NCI-H526 treated with DMSO at 0.1 percent for 48 hours (cell line): ENCODE results near the gene MANSC1.

Experiments
- DNase-seq: peaks from one replicate; lab custom pipeline; 2025; lab: John Stamatoyannopoulos, UW

Gene MANSC1

GRCh38 chr12:12349711-12350665 lies at the start of gene MANSC1:
MANSC1 (minus strand) TSS chr12:12350242; CDS start chr12:12343314, 6,928 bp downstream.
- peak; percentile 44 for DNase-seq

GRCh38 chr12:12399161-12399560 lies 49.1 kb upstream of the MANSC1 start:
- DNase-seq, result no peak

- DNase-seq, result no peak
These were observed 48.2 kb upstream of the MANSC1 start for GRCh38 chr12:12398026-12398859.

- DNase-seq, result no peak
These were observed 47.1 kb upstream of the MANSC1 start for GRCh38 chr12:12397184-12397583.

- no peak for DNase-seq
These were observed 46.7 kb upstream of the MANSC1 start for GRCh38 chr12:12396694-12397093.

- no peak for DNase-seq
These were observed 43.1 kb upstream of the MANSC1 start for GRCh38 chr12:12393171-12393570.

- DNase-seq, result no peak
These were observed 42.4 kb upstream of the MANSC1 start for GRCh38 chr12:12392413-12392812.

- no peak for DNase-seq
These were observed 37.5 kb upstream of the MANSC1 start for GRCh38 chr12:12387501-12387900.

GRCh38 chr12:12384571-12385340 lies 34.7 kb upstream of the MANSC1 start:
- DNase-seq, result no peak

- no peak for DNase-seq
These were observed 31.9 kb upstream of the MANSC1 start for GRCh38 chr12:12381982-12382381.

GRCh38 chr12:12380949-12381593 lies 31.0 kb upstream of the MANSC1 start:
- no peak for DNase-seq

- no peak for DNase-seq
These were observed 30.0 kb upstream of the MANSC1 start for GRCh38 chr12:12379831-12380730.

GRCh38 chr12:12378616-12379015 lies 28.6 kb upstream of the MANSC1 start:
- DNase-seq, result no peak

GRCh38 chr12:12376646-12377448 lies 26.8 kb upstream of the MANSC1 start:
- peak; percentile 75 for DNase-seq

- no peak for DNase-seq
These were observed 23.1 kb upstream of the MANSC1 start for GRCh38 chr12:12372946-12373722.

- DNase-seq, result no peak
These were observed 17.5 kb upstream of the MANSC1 start for GRCh38 chr12:12367482-12367998.

- no peak for DNase-seq
These were observed 16.8 kb upstream of the MANSC1 start for GRCh38 chr12:12366701-12367481.

- peak; percentile 28 for DNase-seq
These were observed 15.9 kb upstream of the MANSC1 start for GRCh38 chr12:12365931-12366431.
